Adipose tissue (tissue), 3 donors: ENCODE measurements around the gene GNRHR. TPM values are rescaled to one million over a fixed set of nuclear protein-coding genes. Genes with fewer than 3 reads are reported as not detected.
A peak's percentile ranks its signal among the peaks of the same experiment; 100 is the strongest.
"Not testable (repeated sequence)": the region's sequence is repeated elsewhere in the genome, so short reads cannot be mapped to it uniquely, and the experiment has no call there.

Source experiments
- H3K27ac ChIP-seq: one replicate; pipeline ENCODE4 v1.5.1; 2013; ENCODE audit warnings: low read depth, low read length
- WGBS, 3 donors: extraction: QIAGEN DNeasy Blood & Tissue Kit; methylation state at CpG; one replicate each; pipeline ENCODE4 v1.1.7; 2013; 5-methylcytosine and 5-hydroxymethylcytosine counted together
- polyA plus RNA-seq, 3 donors: library from polyadenylated mRNA; stranded (reverse); fragments of 200-250 nt; gene quantifications; one replicate each; pipeline ENCODE4 v1.2.3, GENCODE V29; 2013
- donor health status: healthy with polysubstance abuse.
- donor health status: Bipolar disorder and iron deficiency.
- donor health status: healthy.

The GNRHR gene
- polyA plus RNA-seq, 3 donors: not detected

DNA sequence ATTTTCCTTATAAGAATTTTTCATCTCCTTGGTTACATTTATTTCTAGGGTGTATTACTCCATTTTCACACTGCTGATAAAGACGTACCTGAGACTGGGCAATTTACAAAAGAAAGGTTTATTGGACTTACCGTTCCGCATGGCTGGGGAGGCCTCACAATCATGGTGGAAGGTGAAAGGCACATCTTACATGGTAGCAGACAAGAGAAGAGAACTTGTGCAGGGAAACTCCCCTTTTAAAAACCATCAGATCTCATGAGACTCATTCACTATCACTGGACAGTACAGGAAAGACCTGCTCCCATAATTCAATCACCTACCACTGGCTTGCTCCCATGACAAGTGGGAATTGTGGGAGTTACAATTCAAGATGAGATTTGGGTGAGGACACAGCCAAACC, 47.5 kb downstream of the GNRHR start:
- WGBS, 3 donors: 94 to 97% (median 96%) methylated on average over 3 of the region's 3 CpGs
- H3K27ac ChIP-seq: not testable (repeated sequence)

GRCh38 chr4:67704843-67705242, 49.3 kb downstream of the GNRHR start:
- no peak overlapping the region for H3K27ac ChIP-seq
- WGBS, 3 donors: 89 to 95% (median 92%) methylated on average over 2 of the region's 2 CpGs

GRCh38 chr4:67702166-67702565, 52.0 kb downstream of the GNRHR start:
- H3K27ac ChIP-seq: no peak overlapping the region
- WGBS, 3 donors: 96 to 98% (median 97%) methylated on average over 2 of the region's 2 CpGs

DNA sequence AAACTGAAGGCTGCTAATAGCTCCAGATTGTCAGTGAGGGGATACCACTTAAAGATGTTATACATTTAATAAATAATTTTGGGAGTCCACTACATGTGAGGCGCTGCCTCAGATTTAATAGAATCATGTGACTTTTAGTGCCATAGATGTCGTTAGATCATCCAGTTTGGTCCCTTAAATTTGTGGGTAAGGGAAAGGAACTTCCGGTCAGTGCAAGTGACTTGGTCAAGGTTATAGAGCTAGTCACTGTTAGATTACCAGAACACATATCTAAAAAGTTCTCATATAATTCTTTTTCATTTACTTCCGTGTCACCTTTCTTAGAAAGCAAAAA, 52.7 kb downstream of the GNRHR start:
- no peak overlapping the region for H3K27ac ChIP-seq
- WGBS, 3 donors: 3 to 9% (median 7%) methylated on average over 4 of the region's 4 CpGs

- H3K27ac ChIP-seq: peak within 1 kb of the TSS; percentile 61
- WGBS, 3 donors: 0 to 1% (median 0%) methylated on average over 46 to 57 of the region's 57 CpGs
Observed at GRCh38 chr4:67700738-67701516, 53.3 kb downstream of the GNRHR start, which contains the start of gene UBA6. TSS of gene UBA6 (minus strand) at chr4:67701155. CDS start at chr4:67701119, 36 bp downstream.

GRCh38 chr4:67700116-67700737, 54.0 kb downstream of the GNRHR start:
- peak overlapping the region; percentile 61 for H3K27ac ChIP-seq
- WGBS, 3 donors: 14 to 22% (median 17%) methylated on average over 11 of the region's 11 CpGs

GRCh38 chr4:67699603-67700002, 54.6 kb downstream of the GNRHR start:
- WGBS, 3 donors: 90 to 94% (median 91%) methylated on average over 18 of the region's 18 CpGs
- no peak overlapping the region for H3K27ac ChIP-seq

DNA sequence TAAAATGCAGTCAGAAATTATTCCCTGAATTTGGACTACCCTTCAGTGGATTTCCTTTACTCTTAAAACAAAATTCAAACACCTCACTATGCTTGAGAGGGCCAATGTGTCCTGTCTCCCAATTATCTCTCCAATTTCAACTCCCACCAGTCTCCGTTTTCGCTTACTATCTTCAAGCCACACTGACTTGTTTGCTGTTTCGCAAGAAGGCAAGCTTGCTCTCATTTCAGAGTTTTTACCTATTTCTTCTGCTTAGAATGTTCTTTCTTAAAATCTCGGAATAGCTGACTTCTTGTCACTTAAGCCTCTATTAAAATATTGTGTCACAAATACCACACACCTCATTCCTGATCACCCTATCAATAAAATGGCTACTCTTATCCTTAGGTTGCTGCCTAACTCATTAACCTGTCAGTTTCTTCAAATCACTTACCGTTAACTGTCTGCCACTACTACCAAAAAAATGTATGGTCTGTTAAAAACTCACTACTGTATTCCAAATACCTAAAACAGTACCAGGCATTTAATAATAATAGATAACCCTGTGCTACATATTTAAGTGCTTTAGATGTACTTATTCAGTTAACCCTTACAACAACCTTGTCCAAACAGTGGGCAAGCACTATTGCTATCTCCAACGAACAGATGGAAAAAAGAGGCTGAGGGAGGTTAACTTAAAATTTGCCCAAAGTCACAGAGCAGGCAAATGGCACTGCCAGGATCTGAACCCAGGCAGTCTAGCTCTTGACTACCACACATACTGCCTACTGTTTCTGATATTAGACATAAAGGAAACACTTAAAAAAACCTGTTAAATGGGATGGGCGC, 56.1 kb downstream of the GNRHR start:
- WGBS, 3 donors: 80 to 82% (median 82%) methylated on average over 7 of the region's 7 CpGs
- H3K27ac ChIP-seq: no peak overlapping the region

GRCh38 chr4:67696061-67696460, 58.1 kb downstream of the GNRHR start:
- 87 to 100% (median 97%) methylated on average over 2 of the region's 2 CpGs for WGBS, 3 donors
- no peak overlapping the region for H3K27ac ChIP-seq

DNA sequence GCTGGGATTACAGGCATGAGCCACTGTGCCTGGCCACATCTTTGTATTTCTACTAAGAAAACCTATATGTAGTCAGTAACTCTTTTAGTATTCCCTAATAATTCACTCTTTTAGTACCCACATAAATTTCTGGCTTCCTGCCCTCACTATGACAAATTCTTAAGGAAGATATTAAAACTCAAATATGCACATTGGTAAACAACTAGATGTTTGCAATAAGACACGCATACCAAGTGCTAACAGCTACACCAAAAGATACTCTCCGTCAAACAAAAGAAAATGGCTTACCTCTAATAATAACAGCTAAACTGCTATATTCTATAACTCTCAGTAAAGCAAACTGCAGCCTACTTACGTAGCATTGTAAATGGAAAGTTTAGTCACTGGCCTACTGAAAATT, 59.5 kb downstream of the GNRHR start:
- no peak overlapping the region for H3K27ac ChIP-seq
- 91 to 97% (median 94%) methylated on average over 3 of the region's 3 CpGs for WGBS, 3 donors

DNA sequence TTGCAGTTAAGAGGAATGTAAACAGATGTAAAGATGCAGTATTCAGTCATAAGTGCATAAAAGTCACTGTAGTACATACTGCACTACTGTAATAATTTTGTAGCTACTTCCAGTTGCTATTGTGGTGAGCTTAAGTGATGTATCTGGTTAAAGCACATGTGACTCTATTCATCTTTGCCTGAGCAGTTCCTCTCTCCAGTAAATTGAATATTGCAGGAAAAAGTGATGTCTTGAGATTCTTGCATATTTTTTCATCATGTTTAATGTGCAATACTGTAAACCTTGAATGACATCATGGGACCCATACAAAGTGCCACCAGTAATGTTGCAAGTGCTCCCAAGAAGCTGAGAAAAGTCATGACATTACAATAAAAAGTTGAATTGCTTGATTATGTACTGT, 62.9 kb downstream of the GNRHR start:
- H3K27ac ChIP-seq: no peak overlapping the region

Other genes with a start within 250 kb of the GNRHR start
- 1 to 10 TPM; 4.7 to 5.7 (median 5.5) TPM for gene CENPC, start 208.9 kb downstream of the GNRHR start, polyA plus RNA-seq
- gene STAP1, start 195.7 kb downstream of the GNRHR start, polyA plus RNA-seq: 1 to 10 TPM in 1 of 3 donors, under 1 TPM in 2; 0.12 to 1.3 (median 0.13) TPM
- gene UBA6, start 53.2 kb downstream of the GNRHR start, polyA plus RNA-seq: 10 to 100 TPM in 1 of 3 donors, 1 to 10 TPM in 2; 3.2 to 13.7 (median 9.9) TPM
- under 1 TPM in 1 of 3 donors, not detected in 2; 0.18 TPM for gene TMPRSS11D, start 129.6 kb upstream of the GNRHR start, polyA plus RNA-seq
- under 1 TPM in 2 of 3 donors, not detected in 1; 0.06 to 0.11 TPM for gene TMPRSS11A, start 209.1 kb upstream of the GNRHR start, polyA plus RNA-seq